HG03565 (cell line): Measurements from ENCODE around the gene MEGF11.

Experiments
- ATAC-seq: cut with Tn5 transposase; IDR thresholded peaks from one replicate; pipeline ENCODE4 v1.9.1; 2021; ENCODE audit warnings: mild to moderate bottlenecking, moderate library complexity; ENCODE audit not compliant: unreplicated experiment

MEGF11 gene

DNA sequence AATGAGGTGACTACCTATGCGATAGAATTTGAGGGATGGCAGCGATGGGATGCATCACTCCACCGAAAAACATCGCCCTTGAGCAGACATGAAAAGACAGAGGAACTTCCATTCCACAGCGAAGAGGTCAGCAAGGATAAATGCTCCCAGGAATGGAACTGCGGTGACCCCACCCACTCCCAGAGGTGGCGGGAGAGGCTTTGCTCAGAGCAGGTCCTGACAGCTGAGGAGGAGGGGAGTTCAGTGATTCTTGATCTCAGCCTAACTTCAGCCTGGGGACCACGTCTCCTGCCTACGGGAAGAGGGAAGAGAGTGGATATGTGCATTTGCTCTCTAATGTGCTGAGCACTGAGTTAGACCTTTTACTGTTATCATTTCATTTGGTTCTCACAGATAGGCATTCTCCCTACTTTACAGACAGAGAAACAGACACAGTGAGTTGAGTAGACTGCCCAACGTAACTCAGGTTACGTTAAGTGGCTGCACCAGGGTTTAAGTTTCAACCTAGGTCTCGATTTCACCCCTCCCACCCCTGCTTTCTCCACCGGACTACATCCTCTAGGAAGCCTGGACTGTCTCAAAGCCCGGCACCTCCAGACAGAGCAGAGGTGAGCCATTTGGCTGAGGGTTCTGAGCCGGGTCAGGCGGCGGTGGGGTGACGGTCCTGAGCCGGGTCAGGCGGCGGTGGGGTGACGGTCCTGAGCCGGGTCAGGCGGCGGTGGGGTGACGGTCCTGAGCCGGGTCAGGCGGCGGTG is 214.3 kb downstream of the MEGF11 start:
- ATAC-seq, result no peak

DNA sequence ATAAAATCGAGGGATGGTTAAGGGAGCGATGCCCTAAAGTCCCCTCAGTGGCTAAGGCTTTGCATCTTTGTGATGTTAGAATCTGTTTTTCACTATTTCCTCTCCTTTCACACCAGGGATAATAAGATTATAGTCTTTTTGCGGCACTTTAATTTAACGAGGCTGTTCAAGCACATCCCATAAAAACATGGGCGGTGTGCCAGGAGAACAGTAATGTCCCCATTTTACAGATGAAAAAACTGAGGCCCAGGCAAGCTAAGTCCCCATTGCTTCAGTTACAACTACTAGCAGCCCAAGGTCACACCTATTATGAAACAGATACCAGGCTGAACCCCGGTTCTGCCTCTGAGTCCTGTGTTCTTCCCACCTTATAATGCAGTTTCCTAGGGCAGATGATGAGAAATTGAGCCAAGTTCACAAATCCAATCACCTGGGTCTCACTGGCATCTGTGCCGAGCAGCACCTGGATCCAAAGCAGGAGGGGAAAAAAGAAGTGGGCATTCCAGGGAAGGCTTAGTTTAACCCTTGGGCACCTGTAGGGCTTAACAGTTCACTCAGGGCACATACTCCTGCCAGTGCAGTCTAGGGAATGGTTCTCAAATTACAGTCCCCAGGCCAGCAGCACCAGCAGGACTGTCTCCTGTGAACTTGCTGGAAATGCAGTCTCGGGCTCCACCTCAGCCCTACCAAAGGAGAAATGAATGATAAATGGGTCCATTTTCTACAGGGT is 215.0 kb downstream of the MEGF11 start:
- no peak for ATAC-seq

DNA sequence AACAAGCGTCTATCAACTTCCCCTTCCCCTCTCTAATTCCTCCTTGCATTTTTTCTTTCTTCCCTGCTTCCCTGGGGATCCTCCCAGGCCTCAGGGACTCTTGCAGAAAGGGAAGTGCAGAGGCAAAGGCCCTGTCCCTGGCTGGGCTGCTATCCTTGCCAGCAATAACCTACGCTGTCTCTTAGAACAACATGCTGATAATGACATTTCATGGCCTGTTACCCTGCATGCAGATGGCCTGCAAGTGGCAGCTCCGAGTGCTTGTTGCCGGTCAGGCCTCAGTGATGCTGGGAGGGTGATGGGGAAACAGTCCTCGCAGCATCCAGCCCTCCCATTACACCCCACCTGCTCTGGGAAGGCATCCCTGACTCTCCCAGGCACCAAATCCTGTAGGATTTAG is 216.7 kb downstream of the MEGF11 start:
- ATAC-seq, result no peak

DNA sequence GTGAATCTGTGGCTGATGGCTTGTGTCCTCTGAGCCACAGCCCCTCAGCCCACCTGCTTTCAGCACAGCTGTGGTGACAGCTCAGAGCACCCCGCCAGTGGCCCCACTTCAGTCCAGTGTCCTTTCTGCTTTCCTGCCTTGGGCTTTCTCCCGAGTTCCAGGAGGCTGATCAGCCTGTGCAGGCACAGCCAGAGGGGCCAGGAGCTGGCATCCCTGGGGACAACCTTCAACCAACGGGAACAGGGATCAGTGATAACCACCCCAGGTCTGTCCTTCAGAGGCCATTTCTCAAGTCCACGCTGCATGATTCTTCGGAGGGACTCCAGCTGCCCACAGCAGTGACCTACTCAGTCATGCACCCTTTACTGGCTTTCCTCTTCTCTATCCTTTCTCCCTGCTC is 217.6 kb downstream of the MEGF11 start:
- no peak for ATAC-seq

DNA sequence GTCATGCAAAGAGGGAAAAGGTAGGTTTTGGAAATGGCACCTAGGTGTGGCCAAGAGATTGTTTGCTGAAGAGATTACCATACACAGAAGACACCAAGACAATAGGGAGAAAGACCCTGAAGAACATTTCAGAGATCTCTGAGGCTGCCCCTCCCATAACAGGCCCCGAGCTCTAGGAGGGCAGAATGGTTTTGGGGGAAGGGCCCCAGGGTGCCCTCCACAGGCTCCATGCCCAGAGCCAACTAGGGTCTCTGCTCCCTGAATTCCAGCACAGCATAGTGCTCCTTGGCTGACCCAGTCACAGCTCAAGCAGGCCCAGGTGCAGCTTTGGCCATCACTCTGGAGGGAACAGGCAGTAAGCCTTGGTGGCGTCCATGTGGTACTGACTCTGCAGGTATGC is 220.4 kb downstream of the MEGF11 start:
- no peak for ATAC-seq

DNA sequence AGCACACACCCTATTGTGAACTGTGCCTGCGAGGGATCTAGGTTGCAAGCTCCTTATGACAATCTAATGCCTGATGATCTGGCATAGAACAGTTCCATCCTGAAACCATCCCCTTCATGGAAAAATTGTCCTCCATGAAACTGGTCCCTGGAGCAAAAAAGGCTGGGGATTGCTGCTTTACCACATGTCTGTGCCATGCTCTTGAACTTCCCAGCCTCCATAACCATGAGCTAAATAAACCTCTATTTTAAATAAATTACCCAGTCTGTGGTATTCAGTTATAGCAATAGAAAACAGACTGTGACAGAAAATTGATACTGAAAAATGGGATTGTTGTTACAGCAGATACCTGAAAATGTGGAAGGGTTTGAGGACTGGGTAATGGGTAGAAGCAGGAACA is 221.5 kb downstream of the MEGF11 start:
- ATAC-seq, result no peak

DNA sequence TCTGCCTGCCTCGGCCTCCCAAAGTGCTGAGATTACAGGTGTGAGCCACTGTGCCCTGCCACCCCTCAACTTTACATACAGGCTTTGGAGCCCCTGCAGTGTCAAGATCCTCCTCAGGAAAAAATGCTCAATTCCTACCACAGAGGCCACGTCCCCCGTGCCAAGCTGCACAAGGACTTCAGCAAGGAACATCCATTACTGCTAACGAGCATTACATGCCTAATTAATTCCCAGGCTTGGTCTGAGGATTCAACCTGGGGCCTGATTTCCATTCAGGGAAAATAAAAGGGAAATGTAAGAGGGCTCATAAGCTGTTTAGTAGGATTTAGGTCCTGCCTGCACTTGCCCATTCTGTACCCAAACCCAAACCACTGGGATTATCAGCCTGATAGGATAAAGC is 222.9 kb downstream of the MEGF11 start:
- no peak for ATAC-seq

DNA sequence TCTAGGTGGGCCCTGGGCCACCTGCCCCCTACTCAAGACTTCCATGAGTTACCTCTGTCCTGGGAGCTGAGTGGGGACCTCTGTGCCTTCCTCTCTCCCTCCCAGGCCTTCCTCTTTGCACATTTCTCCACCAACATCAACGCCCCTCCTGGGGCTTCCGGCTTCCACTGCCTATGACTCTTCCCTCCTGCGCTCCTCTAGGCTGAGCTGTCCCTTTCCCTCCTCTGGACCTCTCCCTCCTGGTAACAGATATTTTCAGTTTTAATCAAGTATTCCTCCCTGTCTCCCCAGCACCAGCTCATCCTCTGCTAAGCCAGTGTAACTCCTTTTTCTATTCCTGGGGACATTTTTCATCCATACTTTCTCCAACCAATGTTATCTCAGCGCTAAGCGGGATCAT is 223.9 kb downstream of the MEGF11 start:
- no peak for ATAC-seq

DNA sequence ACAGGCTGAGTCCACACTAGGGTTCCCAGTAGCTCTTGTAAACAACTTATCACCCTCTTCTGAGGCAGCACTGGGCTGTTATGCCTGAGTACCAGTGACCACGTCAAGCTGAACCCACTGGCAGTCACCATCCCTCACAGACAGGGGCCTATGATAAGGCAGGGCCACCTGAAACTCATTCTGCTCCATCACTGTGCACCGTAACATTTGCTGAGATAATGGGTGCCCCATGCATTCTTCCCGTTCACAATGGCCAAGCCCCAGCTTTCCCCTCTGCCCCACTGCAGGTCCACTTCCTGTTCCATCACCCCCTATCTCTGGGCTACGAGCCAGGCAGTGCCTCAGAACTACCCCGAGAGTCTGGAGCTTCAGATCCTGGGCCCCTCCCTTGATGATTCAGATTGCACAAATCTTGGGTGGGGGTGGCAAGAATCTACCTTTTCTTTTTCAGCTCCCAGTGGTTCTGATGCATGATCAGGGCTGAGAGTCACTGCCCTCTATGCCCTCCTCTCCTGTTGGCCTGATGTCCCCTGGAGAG is 226.2 kb downstream of the MEGF11 start:
- ATAC-seq, result no peak

DNA sequence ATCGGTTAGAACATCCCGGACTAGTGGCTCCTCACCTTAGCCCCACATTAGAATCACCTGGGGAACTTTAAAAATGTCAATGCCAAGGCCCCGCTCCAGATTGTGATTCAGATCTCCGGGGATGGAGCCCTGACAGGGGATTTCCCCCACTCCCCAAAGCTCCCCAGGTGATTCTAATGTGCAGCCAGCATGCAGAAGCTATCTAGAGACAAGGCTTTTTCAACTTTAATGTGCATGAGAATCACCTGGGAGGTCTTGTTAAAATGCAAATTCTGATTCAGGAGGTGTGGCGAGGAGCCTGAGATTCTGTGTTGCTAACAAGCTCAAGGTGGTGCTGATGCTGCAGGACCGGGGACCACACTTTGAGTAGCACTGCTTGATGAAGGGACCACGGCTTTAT is 227.6 kb downstream of the MEGF11 start:
- no peak for ATAC-seq

DNA sequence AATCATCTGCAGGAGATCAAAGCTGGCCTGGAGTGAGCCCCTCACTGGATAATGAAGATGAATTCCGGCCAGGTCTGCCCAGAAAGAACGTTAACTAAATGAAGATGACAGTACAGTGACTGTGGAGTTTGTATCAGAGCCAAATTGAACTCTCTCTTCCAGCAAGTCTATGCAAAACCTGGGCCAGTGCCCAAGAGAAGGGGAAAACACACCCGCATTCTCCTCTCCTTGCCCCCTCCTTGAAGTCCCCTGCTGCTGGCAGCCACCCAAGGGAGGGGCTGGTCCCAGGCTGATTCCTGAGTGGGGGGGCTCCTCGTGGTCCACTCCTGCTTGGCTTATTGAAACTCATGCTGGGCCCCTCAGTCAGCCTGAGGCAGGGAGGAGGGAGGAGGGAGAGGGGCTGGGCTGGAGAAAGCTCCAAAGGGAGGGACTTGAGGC is 228.5 kb downstream of the MEGF11 start:
- no peak for ATAC-seq

DNA sequence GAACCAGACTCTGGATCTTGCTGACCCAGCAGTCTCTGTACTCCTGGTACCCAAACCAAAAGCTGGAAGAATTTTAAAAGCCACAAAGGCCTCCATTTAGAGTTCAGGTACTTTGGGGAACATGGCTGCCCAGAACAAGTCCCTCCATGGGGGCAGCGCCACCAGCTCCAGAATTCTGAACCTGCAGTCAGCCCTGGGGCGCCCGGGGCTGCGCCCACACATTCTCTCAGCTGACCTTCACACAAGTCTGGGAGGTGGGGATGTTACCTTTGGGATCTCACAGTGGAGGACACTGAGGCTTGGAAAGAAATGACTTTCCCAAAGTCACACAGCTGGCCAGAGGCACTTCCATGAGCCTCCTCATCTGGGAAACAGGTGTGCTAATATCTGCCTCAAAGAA is 229.4 kb downstream of the MEGF11 start:
- no peak for ATAC-seq

DNA sequence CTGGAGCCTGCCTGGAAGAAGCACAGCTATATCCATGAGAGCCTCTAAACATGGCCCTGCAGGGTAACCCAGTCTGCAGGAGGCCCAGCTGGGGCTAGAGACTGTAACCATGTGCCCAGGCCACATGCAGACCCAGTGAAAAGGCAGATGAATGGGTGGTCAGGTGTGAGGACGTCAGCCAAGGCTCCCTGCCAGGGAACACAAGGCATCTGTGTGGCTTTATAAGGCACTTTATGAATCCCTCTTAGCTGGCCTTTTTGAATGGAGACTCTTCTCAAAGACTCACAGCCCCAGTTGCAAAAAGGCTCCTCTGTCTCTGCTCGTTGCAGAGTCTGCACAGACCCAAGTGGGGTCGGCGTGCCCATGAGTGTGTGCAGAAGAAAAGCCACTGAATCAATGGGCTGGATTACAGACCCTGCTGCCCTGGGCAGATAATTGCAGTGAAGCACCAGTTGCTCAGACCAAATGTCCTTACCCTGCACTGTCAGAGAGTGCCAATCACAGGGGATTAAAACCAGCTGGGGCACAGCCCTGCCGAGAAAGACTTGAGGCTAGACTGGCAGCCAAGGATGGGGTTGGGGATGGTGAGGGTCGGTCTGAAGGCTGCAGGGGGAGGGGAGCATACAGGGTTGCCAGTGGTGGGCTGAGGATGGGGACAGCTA is 230.1 kb downstream of the MEGF11 start:
- no peak for ATAC-seq

DNA sequence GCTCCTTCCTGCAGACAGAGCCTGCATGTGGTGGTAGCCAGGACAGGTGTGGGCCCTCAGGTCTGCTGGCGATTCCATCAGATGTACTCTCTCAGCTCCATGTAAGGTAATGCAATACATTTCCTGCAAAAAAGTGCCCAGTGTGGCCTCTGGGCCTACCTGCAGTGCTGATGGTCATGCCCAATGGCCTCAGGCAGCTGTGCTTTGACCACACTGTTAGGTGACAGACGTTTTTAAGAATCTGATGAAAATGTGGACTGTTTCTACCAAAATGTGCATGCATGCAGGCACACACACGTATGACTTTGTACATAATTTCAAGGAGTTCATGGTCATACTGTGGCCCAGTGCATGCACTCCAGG is 231.4 kb downstream of the MEGF11 start:
- ATAC-seq, result no peak

DNA sequence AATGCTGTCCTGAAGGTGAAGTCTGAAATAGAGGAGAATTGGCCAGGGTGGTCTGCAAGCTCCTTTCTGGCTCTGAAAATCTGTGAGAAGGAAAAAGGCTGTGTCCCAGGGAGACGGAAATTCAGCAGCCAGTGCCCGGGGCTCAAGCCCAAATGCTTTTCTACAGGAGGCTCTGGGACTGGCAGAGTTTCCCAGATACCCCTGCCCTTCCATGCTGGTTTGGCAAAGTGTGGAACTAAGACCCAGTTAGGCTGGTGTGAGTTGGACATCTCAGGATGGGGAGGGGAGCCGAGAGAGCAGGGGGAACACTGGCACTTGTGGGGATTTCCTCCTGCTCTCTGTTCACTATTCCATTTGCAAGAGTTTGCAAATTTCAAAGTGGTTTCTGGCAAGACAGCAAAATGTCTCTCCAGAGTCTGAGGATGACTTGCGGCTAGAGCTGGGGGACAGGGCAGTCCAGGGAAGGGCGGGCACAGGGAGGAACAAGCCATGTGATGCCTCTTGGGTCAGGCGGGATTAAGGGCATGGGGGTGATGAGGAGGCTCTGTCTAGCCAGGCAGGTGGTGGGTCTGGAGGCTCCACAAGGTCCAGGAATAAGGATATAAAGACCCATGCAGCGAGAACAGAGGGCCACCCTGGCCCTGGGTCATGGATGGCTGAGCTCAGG is 231.9 kb downstream of the MEGF11 start:
- no peak for ATAC-seq

DNA sequence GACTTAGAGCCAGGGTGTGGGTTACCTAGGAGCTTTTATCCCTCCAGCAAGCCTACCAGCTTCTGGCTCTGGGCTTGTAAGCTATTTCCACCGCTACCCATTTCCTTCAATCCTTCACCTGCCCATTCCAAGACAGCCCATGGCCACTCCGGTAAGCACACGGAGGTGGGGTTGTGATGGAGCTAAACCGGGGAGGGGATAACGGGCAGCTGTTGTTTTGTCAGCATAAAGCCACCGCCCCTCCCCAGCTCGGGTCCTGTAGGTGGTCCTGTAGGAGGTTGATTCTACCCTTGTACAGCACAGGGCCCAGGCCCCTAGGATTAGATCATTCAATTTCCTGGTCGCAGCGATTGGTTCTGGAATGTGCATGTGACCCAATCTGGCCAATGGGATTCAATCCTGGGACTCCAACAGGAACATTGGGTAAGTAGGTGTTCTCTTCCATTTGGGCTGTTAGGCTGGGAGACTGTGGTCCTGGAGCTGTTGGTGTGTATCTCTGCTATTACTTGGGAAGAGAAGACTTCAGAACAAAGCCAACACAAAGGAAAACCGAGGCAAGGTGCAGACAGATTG is 233.6 kb downstream of the MEGF11 start:
- no peak for ATAC-seq

DNA sequence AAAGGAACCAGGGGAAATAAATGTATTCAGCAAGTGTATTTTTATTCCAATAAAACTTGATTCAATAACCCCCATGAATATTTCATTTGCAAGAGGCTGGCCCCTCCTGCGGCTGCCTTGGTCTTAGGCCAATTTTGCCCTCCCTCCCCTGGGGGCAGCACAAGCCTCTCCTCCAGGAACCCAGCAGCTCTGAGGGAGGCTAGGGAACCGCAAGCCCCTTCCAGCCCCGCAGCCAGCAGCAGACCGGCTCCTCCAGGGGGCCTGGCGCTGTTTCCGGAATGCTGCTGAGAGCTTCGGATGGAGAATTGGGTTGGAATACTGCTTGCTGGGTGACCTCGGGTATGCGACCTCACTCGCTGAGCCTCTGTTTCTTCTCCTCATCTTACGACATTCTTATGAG is 234.2 kb downstream of the MEGF11 start:
- ATAC-seq, result no peak

DNA sequence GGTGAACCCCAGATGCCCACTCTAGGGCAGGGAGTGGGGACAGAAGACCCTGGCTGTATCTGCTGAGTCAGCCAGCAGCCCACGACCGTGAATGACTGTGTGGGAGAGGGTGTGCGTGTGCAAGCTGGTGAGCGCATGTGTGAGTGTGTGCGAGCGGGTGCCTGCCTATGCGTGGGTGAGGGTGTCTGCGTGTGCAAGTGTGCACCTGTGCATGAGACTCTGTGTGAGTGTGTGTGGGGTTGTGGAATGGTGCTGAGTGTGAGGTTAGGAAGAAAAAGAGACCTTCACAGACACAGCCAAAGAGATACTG is 235.1 kb downstream of the MEGF11 start:
- no peak for ATAC-seq

DNA sequence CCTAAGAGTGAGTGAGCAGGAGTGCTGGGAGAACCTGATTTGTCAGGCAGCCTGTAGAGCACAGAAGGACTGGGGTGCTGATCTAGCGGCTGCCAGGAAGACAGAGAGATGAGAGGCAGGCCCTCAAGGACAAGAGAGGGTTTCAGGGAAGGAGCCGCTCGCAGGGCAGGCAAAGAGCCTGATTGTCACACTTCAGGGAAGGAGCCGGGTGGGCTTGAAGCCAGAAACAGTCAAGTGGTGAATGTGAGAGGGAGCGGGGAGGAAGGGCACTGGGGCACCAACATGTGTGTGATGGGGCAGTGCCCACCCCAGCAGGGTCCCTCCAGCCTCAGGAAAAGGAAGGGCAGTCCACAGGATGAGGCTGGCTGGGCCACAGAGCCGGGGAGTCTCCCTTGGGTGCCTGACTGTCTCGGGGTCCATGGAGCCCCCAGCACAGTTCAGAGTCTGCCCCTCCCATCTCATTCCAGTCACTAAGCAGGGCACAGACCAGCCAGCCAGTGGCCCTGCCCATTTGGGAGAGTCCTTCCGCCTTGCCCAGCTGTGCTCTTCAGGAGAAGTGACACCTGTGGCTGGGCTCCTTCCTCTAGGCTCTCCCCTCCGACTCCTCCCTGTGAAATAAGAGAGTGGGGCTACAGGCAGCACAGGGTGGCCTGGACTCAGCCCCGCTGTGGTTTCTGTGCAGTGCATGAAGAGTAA is 235.6 kb downstream of the MEGF11 start:
- no peak for ATAC-seq

DNA sequence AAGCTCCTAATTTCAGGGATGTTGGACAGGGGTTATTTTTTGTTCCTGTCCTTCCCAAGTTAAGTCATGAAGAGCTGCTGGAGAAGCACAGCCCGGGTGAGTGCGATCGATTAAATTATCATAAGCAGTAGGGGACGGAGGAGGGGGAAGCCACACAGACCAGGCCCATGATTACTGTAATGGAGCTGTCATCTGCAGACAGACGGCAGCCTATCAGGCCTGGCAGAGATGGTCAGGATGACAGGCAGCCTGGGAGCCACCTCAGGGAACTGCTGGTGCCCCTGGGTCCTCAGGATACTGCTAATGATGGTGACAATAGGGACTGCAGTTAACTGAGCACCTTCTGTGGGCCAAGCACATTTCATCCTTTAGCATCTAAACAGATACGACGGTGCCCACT is 236.6 kb downstream of the MEGF11 start:
- ATAC-seq, result no peak

DNA sequence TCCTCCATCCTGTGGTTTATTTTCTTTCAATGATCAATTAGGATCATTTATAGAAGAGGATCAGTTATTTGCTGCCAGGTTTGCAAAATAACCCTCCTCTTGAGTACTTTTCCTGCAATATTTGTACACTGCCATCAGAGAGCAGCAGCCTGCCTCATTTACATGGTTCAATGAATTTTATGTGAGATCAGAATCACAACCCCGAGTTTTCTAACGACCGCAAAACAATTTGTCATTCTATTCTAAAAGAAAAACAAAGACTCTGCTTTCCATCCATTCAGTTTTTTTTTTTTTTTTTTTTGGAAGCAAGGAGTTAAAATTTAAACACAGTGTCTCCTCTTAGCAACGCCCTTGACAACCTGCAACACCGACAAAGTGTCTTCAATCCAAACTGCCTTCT is 237.4 kb downstream of the MEGF11 start:
- no peak for ATAC-seq
